Gastrocnemius medialis (tissue), 4 donors: Measurements from ENCODE around the gene WNT3A.

Source experiments
- CTCF ChIP-seq, 5 experiments: fragments of 450-650 bp in 3 of 5; fragments of 200-600 bp in 2 of 5; sonication (generic) in 2 of 5; IDR thresholded peaks in 4 of 5; conservative IDR thresholded peaks in 1 of 5; 1 replicate in 4 of 5; 2 replicates in 1 of 5; pipeline ENCODE4 v1.5.1; 2016 to 2019; ENCODE audit warnings: antibody characterized with exemption in 5 of 5, mild to moderate bottlenecking in 3 of 5, moderate library complexity in 3 of 5
- POLR2A ChIP-seq, 2 donors: fragments of 450-650 bp; IDR thresholded peaks; one replicate each; pipeline ENCODE4 v1.6.1; 2017; ENCODE audit warnings: antibody characterized with exemption in 2 of 2, mild to moderate bottlenecking in 2 of 2, moderate library complexity in 2 of 2

GRCh38 chr1:227994632-227995300 lies 12.0 kb upstream of the WNT3A start:
- no peak for TF ChIP-seq POLR2A (IDR thresholded peaks at IDR 0.05)
- no peak for TF ChIP-seq CTCF (IDR thresholded peaks at IDR 0.05 in 4 of 5, conservative IDR thresholded peaks at IDR 0.05 in 1 of 5)
